Measurements from ENCODE around the gene TMEM242. TPM values are rescaled to one million over a fixed set of nuclear protein-coding genes. Genes with fewer than 3 reads are reported as not detected.
"Not testable (repeated sequence)": the region's sequence is repeated elsewhere in the genome, so short reads cannot be mapped to it uniquely, and the experiment has no call there.

TMEM242 gene
- total and polyA plus RNA-seq, 5 donors from 2014 or later = 8.7 to 14.2 (median 10.1) TPM

DNA sequence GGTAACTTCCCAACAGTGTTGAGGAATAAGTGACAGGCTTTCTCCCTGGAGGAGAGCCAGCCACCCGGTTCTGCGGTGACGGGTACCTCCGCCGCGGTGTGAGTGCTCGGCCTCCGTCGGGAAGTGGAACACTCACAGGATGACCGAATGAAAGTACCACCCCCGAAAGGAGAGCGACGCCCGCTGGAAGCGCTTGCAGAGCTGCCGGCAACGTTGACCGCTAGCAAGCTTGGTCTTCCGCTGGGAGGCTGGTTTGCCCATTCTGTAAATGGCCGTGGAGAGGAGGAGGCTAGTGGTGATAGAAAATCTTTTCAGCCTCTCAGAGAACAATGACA is 614 bp upstream of the TMEM242 start:
- DNase-seq (peak in 2 of 3 donors; percentile 10 to 43), ATAC-seq (ENCODE audit: low read depth in 2 of 2) (peak in 1 of 2 donors; percentile 4)
- peaks cover 2% of the 10 kb centered on the region for H3K36me3 ChIP-seq (ENCODE audit: control insufficient read depth, insufficient read depth, low read length)
- peak overlapping the region; percentile 95 to 98 (median 97) for H3K4me3 Mint-ChIP-seq
- peak overlapping the region; percentile 93 for H3K4me3 ChIP-seq (ENCODE audit: low read depth, low read length)
- H3K27me3 Mint-ChIP-seq = peaks cover 27% of the 10 kb centered on the region
- H3K27me3 ChIP-seq (ENCODE audit: control insufficient read depth, insufficient read depth, low read length) = peaks cover 12% of the 10 kb centered on the region
- no peak overlapping the region for H3K27ac ChIP-seq (ENCODE audit: insufficient read depth, low read length, poor library complexity, severe bottlenecking)
- H3K9me3 ChIP-seq (ENCODE audit: control insufficient read depth in 2 of 2, low read length in 2 of 2) = no peaks in the 10 kb centered on the region
- peak overlapping the region; percentile 63 to 94 (median 88) for H3K27ac Mint-ChIP-seq
- H3K4me1 ChIP-seq (ENCODE audit: control insufficient read depth, insufficient read depth, low read length, poor library complexity, severe bottlenecking) = peaks cover 16% of the 10 kb centered on the region
- no peaks in the 10 kb centered on the region for H3K9me3 Mint-ChIP-seq
- peaks cover 11 to 29% (median 14%) of the 10 kb centered on the region in 4 donors for H3K4me1 Mint-ChIP-seq
- peaks cover 4% of the 10 kb centered on the region for H3K36me3 Mint-ChIP-seq

DNA sequence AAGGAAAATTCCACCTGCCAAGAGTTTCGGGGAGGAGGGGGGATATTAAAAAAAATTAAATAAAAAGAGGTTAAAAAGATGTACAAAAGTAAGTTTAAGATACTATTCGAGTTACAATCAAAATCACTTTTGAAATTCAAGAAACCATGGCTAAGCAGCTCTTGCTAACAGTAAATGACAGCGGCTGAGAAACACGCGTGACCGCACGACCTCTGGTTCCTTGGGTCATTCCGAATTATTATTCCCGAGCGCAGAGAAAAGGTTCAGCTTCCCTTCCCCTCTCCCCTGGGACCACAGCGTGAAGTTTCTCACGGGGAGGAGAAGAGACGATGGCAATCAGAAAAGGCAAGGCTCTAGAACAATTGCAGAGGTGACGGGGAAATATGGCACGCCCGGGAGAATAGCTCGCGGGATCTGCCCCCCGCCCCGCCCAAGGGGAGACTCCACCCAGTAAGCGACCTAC is 496 bp downstream of the TMEM242 start:
- DNase-seq (peak in 1 of 3 donors; percentile 60), ATAC-seq (ENCODE audit: low read depth in 2 of 2) (no peak)
- H3K9me3 ChIP-seq (ENCODE audit: control insufficient read depth in 2 of 2, low read length in 2 of 2) = no peaks in the 10 kb centered on the region
- peak overlapping the region; percentile 69 for H3K27ac ChIP-seq (ENCODE audit: insufficient read depth, low read length, poor library complexity, severe bottlenecking)
- peaks cover 16% of the 10 kb centered on the region for H3K4me1 ChIP-seq (ENCODE audit: control insufficient read depth, insufficient read depth, low read length, poor library complexity, severe bottlenecking)
- peaks cover 8% of the 10 kb centered on the region for H3K36me3 Mint-ChIP-seq
- H3K27me3 ChIP-seq (ENCODE audit: control insufficient read depth, insufficient read depth, low read length) = peaks cover 8% of the 10 kb centered on the region
- no peaks in the 10 kb centered on the region for H3K9me3 Mint-ChIP-seq
- H3K36me3 ChIP-seq (ENCODE audit: control insufficient read depth, insufficient read depth, low read length) = peaks cover 10% of the 10 kb centered on the region
- H3K4me3 Mint-ChIP-seq = peak overlapping the region; percentile 95 to 98 (median 97)
- peak overlapping the region; percentile 77 to 94 (median 88) for H3K27ac Mint-ChIP-seq
- H3K4me1 Mint-ChIP-seq = peaks cover 12 to 29% (median 14%) of the 10 kb centered on the region in 4 donors
- H3K4me3 ChIP-seq (ENCODE audit: low read depth, low read length) = peak overlapping the region; percentile 93
- peaks cover 27% of the 10 kb centered on the region for H3K27me3 Mint-ChIP-seq

DNA sequence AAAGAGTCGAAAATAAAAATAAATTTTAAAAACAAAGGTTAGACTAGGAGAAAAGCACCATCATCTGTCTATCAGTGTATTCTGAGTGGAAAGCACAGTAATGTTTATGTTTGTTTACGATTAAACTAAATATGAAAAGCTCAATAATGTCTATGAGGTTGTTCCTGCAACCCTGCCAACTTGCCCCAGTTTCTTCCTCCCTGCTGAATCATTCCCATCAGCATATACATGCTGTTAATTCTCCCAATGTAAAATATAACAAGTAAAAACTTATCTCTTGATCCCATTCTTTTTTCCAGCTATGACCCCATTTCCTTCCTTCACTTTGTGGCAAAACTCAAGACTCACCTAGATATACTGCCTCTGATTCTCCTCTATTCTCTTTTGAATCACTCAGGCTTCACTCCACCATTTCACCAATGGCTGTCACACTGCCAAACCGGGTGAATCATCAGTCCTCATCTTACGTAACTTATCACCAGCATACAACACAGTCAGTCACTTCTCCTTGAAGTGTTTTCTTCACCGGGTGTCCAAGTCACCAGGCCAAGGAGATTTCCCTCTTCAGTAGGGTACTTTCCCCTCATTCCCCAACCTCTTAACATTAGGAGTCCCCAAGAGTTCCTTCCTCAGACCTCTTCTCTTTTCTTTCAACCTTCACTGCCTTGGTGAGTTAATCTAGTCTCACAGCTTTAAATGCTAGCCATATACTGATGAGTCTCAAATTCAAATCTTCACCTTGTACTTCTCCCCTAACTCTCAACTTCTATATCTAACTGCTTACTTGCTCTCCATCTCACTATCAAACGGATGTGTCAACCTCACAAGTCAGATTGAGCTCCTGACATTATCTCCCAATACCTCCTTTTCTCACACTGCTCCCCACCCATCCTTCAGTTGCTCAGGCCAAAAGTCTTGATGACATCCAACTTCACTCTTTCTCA is 6.2 kb downstream of the TMEM242 start:
- Mint-ChIP-seq H3K27ac (peak overlapping the region; percentile 2 to 36 (median 5)), H3K4me3 (no peak overlapping the region), H3K9me3 (no peaks in the 10 kb centered on the region), H3K36me3 (peaks cover 38% of the 10 kb centered on the region), H3K4me1 (peaks cover 7 to 23% (median 14%) of the 10 kb centered on the region in 4 donors), H3K27me3 (no peaks in the 10 kb centered on the region)
- Histone ChIP-seq H3K4me1 (ENCODE audit: control insufficient read depth, insufficient read depth, low read length, poor library complexity, severe bottlenecking) (peaks cover 5% of the 10 kb centered on the region), H3K36me3 (ENCODE audit: control insufficient read depth, insufficient read depth, low read length) (peaks cover 40% of the 10 kb centered on the region), H3K9me3 (ENCODE audit: control insufficient read depth in 2 of 2, low read length in 2 of 2) (no peaks in the 10 kb centered on the region), H3K27me3 (ENCODE audit: control insufficient read depth, insufficient read depth, low read length) (no peaks in the 10 kb centered on the region), H3K4me3 (ENCODE audit: low read depth, low read length) (no peak overlapping the region), H3K27ac (ENCODE audit: insufficient read depth, low read length, poor library complexity, severe bottlenecking) (no peak overlapping the region)
- DNase-seq = no peak
- no peak for ATAC-seq (ENCODE audit: low read depth in 2 of 2)

DNA sequence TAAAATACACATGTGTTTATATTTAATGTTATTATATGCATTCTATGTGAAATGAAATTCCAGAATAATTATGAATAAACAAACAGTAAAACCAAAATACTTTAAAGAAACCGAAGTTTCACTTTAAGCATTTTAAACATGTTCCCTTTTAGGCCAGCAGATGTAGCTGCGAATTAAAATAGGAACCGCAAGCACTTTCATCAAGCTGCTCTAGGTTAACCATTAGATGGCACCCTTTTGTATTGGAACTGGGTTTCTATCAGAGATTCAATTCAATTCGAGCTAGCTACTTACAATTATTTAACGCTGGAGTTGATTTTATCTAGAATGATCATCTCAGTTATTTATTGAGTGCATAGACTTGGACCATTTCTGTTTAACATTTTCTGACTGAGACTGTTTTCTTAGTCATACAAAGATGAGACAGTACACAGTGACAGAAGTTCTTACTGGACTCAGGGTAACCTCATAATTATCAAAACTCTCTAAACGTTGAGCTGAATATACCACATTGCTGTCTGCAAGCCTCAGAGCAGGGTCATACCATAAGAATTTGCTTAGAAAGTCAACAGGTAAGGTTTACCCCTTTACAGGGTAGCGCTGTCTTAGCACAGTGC is 8.5 kb downstream of the TMEM242 start:
- Histone ChIP-seq H3K27ac (ENCODE audit: insufficient read depth, low read length, poor library complexity, severe bottlenecking) (no peak overlapping the region), H3K4me1 (ENCODE audit: control insufficient read depth, insufficient read depth, low read length, poor library complexity, severe bottlenecking) (peaks cover 4% of the 10 kb centered on the region), H3K36me3 (ENCODE audit: control insufficient read depth, insufficient read depth, low read length) (peaks cover 40% of the 10 kb centered on the region), H3K9me3 (ENCODE audit: control insufficient read depth in 2 of 2, low read length in 2 of 2) (no peaks in the 10 kb centered on the region), H3K4me3 (ENCODE audit: low read depth, low read length) (no peak overlapping the region), H3K27me3 (ENCODE audit: control insufficient read depth, insufficient read depth, low read length) (no peaks in the 10 kb centered on the region)
- peak; percentile 83 to 91 for ATAC-seq (ENCODE audit: low read depth in 2 of 2)
- H3K36me3 Mint-ChIP-seq = peaks cover 46% of the 10 kb centered on the region
- peak; percentile 20 to 84 (median 68) for DNase-seq
- H3K4me3 Mint-ChIP-seq = no peak overlapping the region
- no peak overlapping the region for H3K27ac Mint-ChIP-seq
- no peaks in the 10 kb centered on the region for H3K9me3 Mint-ChIP-seq
- H3K27me3 Mint-ChIP-seq = no peaks in the 10 kb centered on the region
- H3K4me1 Mint-ChIP-seq = peaks cover 3 to 17% (median 13%) of the 10 kb centered on the region in 4 donors

DNA sequence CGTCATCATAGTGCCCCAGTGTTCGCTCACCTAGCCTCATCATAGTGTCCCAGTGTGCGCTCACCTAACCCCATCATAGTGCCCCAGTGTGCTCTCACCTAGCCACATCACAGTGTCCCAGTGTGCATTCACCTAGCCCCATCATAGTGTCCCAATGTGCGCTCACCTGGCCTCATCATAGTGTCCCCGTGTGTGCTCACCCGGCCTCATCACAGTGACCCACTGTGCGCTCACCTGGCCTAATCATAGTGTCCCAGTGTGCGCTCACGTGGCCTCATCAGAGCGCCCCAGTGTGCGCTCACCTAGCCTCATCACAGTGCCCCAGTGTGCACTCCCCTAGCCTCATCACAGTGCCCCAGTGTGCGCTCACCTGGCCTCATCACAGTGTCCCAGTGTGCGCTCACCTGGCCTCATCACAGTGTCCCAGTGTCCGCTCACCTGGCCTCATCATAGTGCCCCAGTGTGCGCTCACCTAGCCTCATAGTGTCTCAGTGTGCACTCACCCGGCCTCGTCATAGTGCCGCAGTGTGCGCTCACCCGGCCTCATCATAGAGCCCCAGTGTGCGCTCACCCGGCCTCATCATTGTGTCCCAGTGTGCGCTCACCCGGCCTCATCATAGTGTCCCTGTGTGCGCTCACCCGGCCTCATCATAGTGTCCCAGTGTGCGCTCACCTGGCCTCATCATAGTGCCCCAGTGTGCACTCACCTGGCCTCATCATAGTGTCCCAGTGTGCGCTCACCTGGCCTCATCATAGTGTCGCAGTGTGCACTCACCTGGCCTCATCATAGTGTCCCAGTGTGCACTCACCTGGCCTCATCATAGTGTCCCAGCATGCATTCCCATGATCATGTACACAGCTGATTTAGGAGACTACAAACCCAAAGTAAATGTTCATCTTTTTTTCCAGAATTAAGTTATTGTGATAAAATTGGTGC is 9.5 kb downstream of the TMEM242 start:
- no peak overlapping the region for H3K4me3 Mint-ChIP-seq
- no peaks in the 10 kb centered on the region for H3K9me3 Mint-ChIP-seq
- H3K4me1 Mint-ChIP-seq = peaks cover 3 to 13% (median 9%) of the 10 kb centered on the region in 4 donors
- peaks cover 39% of the 10 kb centered on the region for H3K36me3 ChIP-seq (ENCODE audit: control insufficient read depth, insufficient read depth, low read length)
- no peak overlapping the region for H3K27ac ChIP-seq (ENCODE audit: insufficient read depth, low read length, poor library complexity, severe bottlenecking)
- H3K9me3 ChIP-seq (ENCODE audit: control insufficient read depth in 2 of 2, low read length in 2 of 2) = no peaks in the 10 kb centered on the region
- DNase-seq (no peak), ATAC-seq (ENCODE audit: low read depth in 2 of 2) (no peak)
- no peaks in the 10 kb centered on the region for H3K27me3 ChIP-seq (ENCODE audit: control insufficient read depth, insufficient read depth, low read length)
- no peak overlapping the region for H3K27ac Mint-ChIP-seq
- no peak overlapping the region for H3K4me3 ChIP-seq (ENCODE audit: low read depth, low read length)
- peaks cover 46% of the 10 kb centered on the region for H3K36me3 Mint-ChIP-seq
- peaks cover 4% of the 10 kb centered on the region for H3K4me1 ChIP-seq (ENCODE audit: control insufficient read depth, insufficient read depth, low read length, poor library complexity, severe bottlenecking)
- no peaks in the 10 kb centered on the region for H3K27me3 Mint-ChIP-seq

DNA sequence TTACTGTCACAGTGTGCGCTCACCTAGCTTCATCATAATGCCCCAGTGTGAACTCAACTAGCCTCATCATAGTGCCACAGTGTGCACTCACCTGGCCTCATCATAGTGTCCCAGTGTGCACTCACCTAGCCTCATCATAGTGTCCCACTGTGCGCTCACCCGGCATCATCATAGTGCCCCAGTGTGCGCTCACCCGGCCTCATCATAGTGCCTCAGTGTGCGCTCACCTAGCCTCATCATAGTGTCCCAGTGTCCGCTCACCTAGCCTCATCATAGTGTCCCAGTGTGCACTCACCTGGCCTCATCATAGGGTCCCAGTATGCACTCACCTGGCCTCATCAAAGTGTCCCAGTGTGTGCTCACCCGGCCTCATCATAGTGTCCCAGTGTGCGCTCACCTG is 10.6 kb downstream of the TMEM242 start:
- H3K9me3 Mint-ChIP-seq = no peaks in the 10 kb centered on the region
- H3K4me3 Mint-ChIP-seq = no peak overlapping the region
- Histone ChIP-seq H3K9me3 (ENCODE audit: control insufficient read depth in 2 of 2, low read length in 2 of 2) (no peaks in the 10 kb centered on the region), H3K36me3 (ENCODE audit: control insufficient read depth, insufficient read depth, low read length) (peaks cover 31% of the 10 kb centered on the region), H3K4me1 (ENCODE audit: control insufficient read depth, insufficient read depth, low read length, poor library complexity, severe bottlenecking) (peaks cover 4% of the 10 kb centered on the region), H3K27ac (ENCODE audit: insufficient read depth, low read length, poor library complexity, severe bottlenecking) (no peak overlapping the region), H3K27me3 (ENCODE audit: control insufficient read depth, insufficient read depth, low read length) (no peaks in the 10 kb centered on the region), H3K4me3 (ENCODE audit: low read depth, low read length) (no peak overlapping the region)
- ATAC-seq (ENCODE audit: low read depth in 2 of 2) (no peak), DNase-seq (no peak)
- peaks cover 5 to 12% (median 9%) of the 10 kb centered on the region in 4 donors for H3K4me1 Mint-ChIP-seq
- no peaks in the 10 kb centered on the region for H3K27me3 Mint-ChIP-seq
- peak overlapping the region in 1 of 3 donors; percentile 2 for H3K27ac Mint-ChIP-seq
- H3K36me3 Mint-ChIP-seq = peaks cover 44% of the 10 kb centered on the region

DNA sequence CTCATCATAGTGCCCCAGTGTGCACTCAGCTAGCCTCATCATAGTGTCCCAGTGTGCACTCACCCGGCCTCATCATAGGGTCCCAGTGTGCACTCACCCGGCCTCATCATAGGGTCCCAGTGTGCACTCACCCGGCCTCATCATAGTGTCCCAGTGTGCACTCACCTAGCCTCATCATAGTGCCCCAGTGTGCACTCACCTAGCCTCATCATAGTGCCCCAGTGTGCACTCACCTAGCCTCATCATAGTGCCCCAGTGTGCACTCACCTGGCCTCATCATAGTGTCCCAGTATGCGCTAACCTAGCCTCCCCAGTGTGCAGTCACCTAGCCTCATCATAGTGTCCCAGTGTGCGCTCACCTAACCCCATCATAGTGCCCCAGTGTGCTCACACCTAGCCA is 12.6 kb downstream of the TMEM242 start:
- not testable (repeated sequence) for H3K4me3 ChIP-seq (ENCODE audit: low read depth, low read length); H3K4me3 Mint-ChIP-seq; ATAC-seq (ENCODE audit: low read depth in 2 of 2); H3K27ac ChIP-seq (ENCODE audit: insufficient read depth, low read length, poor library complexity, severe bottlenecking); H3K4me1 ChIP-seq (ENCODE audit: control insufficient read depth, insufficient read depth, low read length, poor library complexity, severe bottlenecking); H3K9me3 Mint-ChIP-seq; H3K27ac Mint-ChIP-seq; H3K9me3 ChIP-seq (ENCODE audit: control insufficient read depth in 2 of 2, low read length in 2 of 2); H3K27me3 Mint-ChIP-seq; H3K27me3 ChIP-seq (ENCODE audit: control insufficient read depth, insufficient read depth, low read length); H3K4me1 Mint-ChIP-seq; DNase-seq
- peaks cover 25% of the 10 kb centered on the region for H3K36me3 ChIP-seq (ENCODE audit: control insufficient read depth, insufficient read depth, low read length)
- H3K36me3 Mint-ChIP-seq = peaks cover 38% of the 10 kb centered on the region
